Superior temporal gyrus (tissue), 1 donor: Measurements from ENCODE around the gene LIFR.

Experiments
- DNase-seq: peaks from one replicate; pipeline ENCODE4 v3.0.0-alpha.2; 2016; ENCODE audit errors: extremely low spot score

Gene LIFR

DNA sequence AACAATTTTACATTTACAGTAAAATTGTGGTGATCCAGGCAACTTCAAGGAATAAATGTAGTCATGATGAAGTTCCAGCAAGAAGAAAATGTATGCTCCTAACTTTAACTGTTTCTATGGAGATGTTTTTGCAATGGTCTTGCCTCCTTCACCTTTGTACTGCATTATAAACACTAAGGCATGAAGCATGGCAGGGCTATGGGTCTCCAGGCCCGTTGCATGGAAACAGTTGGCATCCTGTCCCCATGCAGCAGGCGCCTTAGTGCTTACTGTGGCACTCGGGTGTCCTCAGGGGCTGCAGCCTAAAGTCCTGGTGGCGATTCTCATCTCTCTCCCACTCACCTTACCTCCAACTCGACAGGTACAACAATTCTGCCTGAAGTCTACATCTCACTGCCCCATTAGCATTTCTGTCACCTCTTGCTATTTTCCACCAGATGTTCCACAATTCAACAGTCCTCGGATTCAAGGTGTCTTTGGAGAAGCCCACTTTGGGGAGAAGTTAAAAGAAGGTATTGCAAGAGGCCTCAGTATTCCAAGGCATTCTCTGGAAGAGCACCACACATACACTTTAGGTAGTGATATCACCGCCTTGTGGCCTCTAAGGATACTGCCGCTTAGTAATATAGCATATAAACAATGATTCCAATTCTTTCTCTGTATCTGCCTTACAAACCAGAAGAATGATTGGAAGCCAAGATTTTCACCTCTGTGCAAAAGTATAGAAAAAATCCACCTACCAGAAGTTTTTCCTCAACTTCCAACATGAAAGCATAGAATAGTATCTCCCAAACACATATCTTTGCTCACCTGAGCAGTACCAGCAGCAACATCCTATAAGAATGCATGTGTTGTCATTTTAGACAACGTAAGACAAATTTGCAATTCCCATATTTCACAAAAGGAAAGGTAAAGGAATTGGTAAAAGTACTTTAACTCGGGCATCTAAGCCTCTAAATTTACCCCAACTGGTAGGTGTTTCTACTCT is 5.1 kb downstream of the LIFR start:
- peak; percentile 83 for DNase-seq

DNA sequence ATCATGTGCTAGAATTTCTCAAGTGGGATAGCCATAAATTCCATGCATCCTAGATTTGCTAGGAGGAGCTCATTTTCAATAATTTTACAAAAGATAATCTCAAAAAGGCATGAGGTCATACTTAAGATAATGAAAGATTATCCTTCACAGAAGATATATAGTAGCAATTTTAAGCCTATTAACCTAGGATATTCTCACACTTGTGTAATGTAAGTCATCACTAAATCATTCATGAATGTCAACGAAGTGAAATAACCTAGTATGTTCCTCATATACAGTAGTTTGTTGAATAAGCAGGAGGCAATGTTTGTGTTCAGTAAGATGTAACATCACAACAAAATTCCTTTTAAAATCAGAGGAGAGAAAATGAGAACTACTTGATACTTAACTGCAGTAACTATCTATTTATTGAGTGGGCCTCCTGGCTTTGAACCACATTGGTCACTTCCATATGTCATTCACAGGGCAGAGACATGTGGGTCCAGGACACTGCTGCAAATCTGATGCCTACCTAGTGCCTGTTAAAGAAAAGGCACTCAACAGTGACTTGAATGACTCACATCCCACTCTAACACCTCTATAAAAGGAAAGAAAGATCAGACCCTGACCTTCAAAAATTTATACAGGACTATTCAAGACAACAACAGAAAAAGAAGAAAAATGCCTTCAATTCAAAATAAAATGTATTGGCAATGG is 8.2 kb downstream of the LIFR start:
- DNase-seq: no peak

DNA sequence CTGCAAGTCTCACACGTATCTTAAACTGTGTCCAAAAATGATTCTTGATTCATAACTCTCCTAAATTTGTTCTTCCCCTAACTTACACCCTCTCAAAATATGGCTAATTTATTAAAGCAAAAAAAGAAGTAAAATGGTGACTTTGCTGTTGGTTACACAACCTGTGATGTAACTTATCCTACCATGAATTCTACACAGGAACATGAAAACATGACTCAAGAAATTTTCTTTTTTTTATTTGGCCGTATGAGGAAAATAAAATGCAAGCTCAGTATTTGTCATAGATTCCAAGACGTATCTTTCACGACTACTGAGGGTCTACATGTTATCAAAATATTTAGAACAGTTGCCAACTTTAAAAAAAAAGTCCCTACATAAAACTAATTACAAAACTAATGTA is 9.2 kb downstream of the LIFR start:
- DNase-seq: no peak

DNA sequence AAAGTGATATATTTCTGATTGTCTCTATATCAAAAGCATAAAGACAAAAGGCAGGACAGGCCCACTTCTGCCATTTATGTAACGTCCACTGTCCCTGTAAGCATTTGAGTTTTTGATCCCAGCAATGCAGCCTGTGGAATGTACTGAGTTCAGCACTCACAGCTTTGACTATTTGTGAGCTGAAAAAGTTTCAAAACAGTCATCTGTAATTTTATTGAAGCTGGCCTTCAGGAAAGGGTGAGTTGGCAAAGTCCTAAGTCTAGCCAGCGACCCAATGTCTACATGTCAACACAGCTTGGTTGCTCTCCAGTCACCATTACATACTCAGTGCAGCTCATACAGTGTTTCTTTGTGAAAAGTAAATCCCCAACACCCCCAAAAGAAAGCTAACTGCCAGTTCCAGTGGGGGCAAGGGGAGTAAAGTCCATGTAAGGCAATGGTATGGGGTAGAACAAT is 9.7 kb downstream of the LIFR start:
- no peak for DNase-seq

DNA sequence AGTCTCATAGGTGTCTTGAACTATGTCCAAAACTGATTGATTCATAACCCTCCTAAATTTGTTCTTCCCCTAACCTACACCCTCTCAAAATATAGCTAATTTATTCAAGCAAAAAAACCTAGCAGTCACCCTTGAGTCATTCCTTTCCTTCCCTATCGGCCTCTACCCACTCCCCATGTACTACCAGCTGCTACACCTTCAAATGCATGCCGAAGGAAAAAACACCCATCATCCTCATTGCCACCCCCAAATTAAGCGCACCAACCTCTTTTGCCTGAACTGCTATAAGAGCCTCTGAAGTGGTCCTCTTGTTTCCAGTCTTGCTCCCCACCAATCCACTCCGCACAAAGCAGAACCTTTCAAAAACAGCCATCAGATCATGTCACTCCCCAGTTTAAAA is 12.6 kb downstream of the LIFR start:
- DNase-seq: no peak

DNA sequence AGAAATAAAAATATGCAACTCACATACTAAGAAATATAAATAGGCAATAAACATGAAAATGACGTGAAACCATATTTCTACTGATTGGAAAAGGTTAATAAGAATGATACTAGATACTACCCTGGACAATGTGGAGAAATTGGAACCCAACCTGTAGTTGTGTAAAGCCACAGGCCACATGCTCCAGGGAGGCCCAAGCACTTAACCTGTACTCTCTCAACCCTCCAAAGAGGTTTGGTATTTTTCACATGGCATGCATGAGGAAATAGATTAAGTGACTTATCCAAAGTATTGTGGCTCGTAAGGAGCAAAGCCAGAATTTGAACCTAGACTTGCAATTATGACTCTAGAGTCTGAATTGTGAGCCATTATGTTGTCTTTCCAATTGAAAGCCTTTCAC is 13.4 kb downstream of the LIFR start:
- DNase-seq: no peak

DNA sequence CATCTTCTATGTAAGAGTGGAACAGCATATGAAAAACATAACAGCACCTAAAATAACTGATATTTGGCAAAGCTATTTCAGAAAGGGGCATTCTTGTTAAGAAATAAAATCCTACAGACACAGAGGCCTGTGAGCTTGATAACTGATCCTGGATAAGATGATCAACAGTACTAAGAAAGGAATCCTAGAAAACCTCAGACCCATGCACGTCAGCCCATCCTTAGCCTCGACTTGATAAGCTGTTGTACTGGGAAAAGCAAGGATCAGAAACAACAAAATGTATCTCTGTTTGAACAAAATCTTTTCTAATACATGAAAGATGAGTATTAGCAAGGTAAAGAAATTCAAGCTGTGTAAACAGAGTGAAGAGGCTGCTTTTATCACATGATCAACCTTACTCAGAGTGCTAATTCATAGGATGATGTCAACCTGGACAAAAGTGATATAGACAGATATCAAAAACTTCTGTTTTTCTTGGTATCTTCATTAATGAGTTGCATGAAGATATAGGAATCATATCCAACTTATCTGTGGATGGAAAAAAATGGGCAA is 15.2 kb downstream of the LIFR start:
- DNase-seq: no peak

DNA sequence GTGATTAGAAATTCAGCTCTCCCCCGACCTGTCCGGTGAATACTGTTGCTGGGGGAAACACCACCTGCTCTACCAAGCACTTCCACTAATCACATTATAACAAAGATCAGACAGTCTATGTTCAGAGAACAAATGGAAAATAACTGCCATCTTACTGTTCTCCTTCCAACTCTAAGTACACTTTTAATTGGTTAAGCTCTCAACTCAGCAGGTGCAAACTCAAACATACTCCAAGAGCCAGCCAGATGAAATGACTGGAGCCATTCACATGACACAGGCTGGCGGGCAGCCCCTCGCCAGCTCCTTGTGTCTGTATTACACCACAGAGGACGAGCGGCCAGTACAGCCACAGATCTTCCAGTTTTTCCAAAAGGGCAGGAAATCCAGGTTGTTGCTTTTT is 16.1 kb downstream of the LIFR start:
- peak; percentile 81 for DNase-seq

DNA sequence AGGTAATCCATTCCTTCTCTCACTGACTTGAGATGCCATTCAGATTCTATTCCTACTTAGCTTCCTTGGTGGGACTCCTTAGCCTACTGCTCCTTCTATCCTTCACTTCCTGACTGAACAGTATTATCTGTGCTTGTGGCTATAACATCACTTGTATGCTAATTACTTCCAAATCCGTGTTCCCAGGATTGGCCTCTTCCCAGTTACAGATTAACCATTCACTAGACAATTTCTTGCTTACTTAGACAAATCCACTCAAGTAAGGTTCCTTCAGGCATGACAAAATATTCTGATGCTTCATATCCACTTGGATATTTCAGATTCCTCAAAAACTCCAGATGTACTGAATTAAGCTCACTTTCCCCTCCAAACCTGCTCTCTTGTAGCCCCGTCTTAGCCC is 18.3 kb downstream of the LIFR start:
- no peak for DNase-seq

DNA sequence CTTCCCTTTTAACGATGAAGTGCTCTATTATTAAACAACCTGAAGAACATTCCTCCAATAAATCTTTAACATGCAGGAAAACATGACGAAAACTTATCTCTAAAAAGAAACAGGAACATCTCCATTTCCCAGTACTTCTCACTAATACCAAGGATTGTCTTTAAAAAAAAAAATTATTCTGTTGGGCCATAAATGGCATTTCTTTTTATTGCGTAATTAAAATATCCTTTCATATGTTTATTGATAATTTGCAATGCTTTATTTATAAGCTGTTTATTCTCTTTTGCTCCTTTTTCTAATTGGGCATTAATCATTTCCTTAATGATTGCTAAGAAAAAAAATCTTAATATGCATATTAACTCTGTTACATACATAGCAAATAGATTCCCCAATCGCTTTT is 18.9 kb downstream of the LIFR start:
- DNase-seq: no peak

DNA sequence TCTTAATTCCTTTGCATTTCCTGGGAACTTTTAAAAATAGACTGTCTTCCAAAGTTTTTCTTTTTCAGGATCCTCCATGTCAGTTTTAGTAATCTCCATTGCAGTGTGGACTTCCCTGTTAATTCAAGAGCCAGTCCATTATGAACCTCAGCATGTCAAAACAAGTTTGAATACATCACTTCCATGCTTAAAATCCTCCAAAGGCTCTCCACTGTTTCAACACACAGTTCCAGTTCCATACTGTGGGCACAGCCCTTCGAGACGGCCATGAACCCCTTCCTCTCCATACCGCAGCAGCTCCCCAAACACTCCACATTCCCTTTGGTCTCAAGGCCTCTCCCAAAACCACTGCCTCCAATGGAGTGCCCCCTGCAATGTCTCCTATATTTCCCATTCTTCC is 19.5 kb downstream of the LIFR start:
- no peak for DNase-seq

DNA sequence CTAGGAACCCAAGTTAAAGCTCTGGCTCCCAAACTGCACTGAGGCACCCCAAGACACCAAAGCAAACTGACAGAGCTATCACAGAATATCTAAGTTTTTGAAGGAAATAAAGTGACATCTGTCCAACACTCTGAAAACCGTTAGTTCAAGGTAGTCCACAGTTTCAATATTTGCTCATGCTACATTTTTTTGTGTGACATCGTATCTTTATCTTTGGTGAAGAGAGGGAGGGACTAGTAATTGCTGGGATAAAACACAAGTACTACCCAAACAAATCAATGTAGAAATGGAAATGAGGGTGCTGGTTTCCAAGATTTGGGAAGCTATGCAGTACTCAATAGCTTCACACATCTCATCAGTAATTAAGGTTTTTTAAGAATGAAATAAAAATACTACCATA is 20.6 kb downstream of the LIFR start:
- DNase-seq: no peak

DNA sequence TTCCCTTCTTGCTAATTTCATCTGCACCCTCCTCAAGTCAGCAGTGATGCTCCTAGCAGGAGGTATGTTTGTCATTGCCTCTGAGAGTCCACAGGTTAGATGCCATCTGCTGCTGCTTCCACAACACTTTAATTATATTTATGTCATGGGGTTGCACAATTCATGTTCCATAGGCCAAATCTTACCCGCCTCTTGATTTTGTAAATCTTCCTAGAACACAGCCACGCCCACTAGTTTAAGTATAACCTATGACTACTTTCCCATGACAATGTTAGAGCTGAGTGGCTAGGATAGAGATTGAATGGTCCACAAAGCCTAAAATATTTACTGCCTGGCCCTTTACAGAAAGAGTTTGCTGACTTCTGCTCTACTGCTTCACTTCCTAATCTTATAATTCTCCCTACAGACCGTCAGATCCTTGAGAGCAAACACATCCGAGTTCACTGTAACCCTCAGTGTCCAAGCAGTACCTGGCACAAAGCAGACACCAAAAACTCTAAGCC is 21.1 kb downstream of the LIFR start:
- no peak for DNase-seq

DNA sequence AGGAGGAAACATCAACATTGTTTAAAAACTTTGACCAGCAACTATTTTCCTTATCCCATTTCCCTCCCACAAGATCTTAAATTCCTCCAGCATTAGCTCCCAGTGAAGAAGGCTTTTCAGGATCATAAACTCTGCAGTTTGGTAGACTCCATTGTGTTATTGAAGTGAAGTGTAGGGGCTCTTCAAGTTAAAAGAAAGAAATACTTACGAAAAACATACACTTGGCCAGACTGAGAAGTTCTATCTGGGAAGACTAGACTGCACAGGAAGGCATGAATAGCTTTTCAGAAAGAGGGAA is 22.3 kb downstream of the LIFR start:
- DNase-seq: no peak

DNA sequence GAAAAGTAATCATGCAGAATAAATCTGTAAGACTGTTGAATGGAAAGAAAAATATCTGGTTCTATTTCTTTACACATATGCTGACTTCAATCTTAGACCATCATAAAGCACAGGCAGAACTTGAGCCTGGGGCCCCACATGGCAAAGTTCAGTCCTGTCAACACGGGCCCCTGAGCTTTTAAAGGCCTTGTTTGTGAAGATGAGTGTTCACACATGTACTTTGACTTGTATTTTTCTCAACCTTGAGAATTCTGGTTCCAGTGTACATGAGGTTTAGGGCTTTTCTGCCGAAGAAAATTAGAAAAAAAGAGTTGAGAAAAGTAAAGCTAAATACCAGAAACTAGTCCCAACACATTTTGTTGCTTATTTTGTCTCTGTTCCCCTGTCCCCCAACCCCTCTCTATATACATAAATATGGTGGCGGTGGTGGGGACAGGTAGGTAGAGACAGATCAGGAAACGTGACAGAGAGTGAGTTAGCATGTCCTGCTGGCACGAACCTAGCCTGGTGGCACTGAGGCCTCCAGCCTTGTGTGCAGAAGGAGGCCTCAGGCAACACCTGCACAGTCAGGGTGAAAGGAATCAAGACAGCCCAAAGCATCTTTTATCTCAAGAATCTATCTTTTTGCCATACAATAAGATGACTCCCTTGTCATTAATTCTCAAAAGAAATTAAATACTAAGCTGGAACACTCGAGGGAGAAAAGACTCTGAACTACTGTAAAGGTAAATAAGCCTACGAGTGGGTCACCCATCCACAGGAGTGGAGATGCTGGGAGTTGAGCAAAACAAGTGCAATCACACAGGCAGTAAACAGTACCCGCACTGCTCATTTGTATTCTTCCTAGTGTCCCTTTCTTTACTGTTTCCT is 22.9 kb downstream of the LIFR start:
- DNase-seq: no peak

DNA sequence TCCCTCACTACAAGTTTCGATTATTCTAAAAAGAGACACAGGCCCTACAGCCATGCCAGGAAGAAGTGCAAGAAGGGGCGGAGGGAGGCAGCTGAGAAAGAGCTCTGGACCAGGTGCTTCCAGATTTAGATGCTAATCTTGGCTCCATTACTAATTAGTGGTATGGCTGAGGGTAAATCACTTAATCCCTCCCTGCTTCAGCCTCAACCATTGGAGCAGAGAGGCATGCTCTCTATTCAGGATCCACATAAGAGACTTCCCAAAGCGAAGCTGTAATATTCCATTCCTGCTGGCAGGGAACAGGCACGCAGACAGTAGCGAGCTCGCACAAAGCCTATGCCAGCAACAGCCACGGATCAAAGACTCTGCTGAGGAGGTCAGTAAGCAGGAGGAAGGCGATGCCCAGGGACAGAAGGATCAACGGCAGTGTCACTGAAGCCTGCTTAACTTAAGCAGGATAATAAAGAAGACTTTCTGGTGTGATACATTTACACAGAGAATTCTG is 24.2 kb downstream of the LIFR start:
- DNase-seq: peak; percentile 62

DNA sequence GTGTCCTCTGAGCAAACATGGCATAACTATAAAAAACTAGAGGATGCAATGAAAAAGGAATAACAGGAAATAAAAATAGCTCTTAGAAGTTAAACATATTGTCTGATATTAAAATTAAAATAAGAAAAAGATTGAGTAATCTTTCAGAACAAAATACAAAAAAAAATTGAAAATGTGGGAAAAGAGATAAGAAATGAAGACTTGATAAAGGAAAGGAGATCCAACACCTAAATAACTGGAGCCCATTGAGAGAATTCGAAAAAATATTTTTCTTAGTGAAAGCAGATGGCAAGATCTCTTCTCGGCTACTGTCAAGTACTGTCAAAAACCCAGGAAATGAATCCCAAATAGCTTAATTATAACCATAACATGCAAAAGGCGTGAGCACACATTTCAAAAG is 24.9 kb downstream of the LIFR start:
- DNase-seq: no peak

DNA sequence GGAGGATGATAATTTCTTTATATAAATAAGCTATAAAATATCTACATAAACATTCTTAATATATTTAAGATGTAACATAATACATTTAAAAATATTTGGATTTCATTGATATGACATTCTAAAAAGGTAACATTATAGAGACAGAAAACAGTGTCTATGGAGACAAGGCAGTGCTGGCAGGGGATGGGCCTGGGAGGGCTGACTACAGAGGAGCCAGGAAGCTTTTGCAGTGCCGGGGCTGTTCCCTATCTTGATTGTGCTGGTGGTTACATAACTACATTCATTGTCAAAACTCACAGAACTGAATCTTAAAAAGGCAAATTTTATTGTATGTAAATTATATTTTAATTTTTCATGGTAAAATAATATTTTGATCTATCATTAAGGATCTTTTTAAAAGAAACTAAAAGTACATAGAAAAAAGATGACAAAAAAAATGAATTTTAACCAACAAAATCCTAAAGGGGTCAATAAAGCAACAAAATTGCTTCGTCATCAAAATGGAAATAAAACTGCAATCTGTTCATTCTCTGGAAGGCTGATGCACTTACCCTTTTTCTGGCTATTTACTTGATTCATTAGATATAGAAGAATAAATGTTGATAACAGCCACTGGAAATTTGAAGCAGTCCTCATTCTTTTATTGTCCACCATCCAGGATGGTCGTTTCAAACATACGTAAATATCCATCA is 26.3 kb downstream of the LIFR start:
- DNase-seq: no peak

DNA sequence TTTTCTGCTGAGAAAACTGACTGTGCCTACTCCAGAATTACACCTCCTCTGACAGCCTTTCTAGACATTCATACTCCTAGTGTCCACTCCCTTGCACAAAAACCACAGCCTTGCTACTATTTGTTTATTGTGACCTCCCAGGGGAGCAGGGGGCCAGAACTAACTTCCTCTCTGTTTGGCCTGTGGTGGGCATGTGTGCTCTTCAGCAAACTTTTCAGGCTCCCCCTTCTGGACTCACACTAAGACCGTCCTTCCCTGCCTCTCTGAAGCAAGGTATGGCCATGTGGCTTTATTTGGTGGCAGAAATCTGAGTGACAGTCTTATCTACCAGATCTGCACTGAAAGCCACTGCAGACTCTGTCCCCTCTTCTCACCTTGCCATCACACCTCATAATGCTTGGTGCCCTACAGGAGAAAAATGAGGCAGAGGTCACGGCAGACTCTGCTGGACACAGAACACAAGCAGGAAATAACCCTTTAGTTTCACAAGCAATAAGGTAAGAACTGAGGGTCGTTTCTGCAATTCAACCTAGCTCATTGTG is 28.2 kb downstream of the LIFR start:
- DNase-seq: no peak

DNA sequence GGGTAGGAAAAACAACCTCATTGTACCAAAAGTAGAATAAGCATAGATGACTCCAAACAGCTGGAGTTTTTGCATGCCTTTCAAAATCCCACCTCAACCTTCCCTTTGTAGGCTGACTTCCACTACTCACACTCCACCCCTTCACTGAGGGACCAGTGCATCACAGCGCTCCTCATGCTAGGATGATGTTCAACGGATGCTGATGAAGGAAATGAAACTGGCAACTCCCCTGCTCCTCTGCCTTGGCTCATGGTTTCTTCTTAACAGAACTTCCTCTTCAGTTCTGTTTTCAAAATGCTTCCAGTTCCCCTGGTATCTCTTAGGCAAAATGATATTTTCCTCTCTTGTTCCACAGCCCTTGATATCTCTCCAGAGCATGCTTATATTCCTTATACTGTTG is 29.0 kb downstream of the LIFR start:
- DNase-seq: no peak

DNA sequence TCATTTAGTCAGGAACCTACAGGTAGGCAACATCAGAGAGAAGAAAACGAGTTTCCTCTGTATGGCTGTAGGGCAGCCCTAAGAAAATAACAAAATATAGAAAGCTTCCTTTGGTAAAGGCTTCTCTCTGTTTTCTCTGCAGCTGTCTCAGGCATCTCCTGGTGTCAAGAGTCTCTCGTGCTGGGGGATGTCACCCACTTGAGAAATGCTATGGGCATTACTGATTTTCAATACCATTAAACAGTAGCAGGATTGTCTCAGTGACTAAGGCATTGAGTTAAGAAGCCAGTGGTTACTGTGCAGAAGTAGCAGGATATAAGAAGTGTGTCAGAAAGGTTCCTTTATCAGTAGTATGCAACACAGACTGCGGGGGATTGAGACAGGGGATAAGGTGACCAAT is 32.4 kb downstream of the LIFR start:
- no peak for DNase-seq
